GM12864 (cell line): ENCODE measurements around the gene SMIM3.
A peak's percentile ranks its signal among the peaks of the same experiment; 100 is the strongest.
"Not testable (repeated sequence)": the region's sequence is repeated elsewhere in the genome, so short reads cannot be mapped to it uniquely, and the experiment has no call there.

ENCODE experiments used
- DNase-seq: peaks from one replicate; pipeline ENCODE4 v3.0.0-alpha.2; 2011; ENCODE audit warnings: low read depth
- H3K4me3 ChIP-seq: 2 replicates; pipeline ENCODE4 v1.5.1; 2011; ENCODE audit warnings: mild to moderate bottlenecking, low read depth, low read length, control low read depth
- CTCF ChIP-seq: IDR thresholded peaks from 2 replicates; pipeline ENCODE4 v1.5.1; 2011; ENCODE audit warnings: low read depth, mild to moderate bottlenecking, moderate library complexity, low read length, control low read depth, inconsistent platforms; ENCODE audit errors: missing control alignments

The SMIM3 gene

GRCh38 chr5:150778517-150779396 lies at the start of gene SMIM3:
Gene SMIM3 (plus strand): TSS chr5:150778757. CDS start chr5:150795441, 16,684 bp downstream.
- peak; percentile 45 for TF ChIP-seq CTCF
- DNase-seq, result no peak
- H3K4me3 ChIP-seq, result peak within 1 kb of the TSS; percentile 79

GRCh38 chr5:150729859-150730258 lies 48.7 kb upstream of the SMIM3 start:
- no peak for DNase-seq
- H3K4me3 ChIP-seq, result no peak overlapping the region
- no peak for TF ChIP-seq CTCF

DNA sequence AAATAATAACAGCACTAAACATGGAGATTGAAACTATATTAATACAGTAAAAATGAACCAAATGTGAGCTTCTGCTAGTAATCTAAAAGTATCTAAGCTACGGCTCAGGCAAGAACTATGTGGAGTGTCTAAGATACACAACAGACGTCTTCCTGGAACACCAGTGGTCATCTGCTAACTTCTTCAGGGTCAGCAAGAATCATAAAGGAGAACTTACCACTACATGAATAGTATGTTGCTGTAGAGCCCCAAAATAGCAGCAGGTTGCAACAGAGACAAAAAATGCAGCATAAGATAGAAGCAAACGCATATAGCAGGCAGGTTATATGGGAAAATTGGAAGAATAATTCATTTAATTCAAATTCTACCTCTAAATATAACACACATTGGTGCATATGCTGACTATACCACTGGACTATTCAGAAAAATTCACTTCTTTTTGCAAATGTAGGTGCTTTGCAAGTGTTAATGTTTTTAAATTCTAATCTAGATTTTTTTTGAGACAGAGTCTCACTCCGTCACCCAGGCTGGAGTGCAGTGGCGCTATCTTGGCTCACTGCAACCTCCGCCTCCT lies 46.8 kb upstream of the SMIM3 start:
- no peak overlapping the region for H3K4me3 ChIP-seq
- TF ChIP-seq CTCF, result no peak
- no peak for DNase-seq

- peak; percentile 51 for DNase-seq
- peak; percentile 36 for TF ChIP-seq CTCF
- H3K4me3 ChIP-seq, result no peak overlapping the region
These were observed 43.8 kb upstream of the SMIM3 start for GRCh38 chr5:150734579-150735384.

GRCh38 chr5:150738862-150739261 lies 39.7 kb upstream of the SMIM3 start:
- TF ChIP-seq CTCF, result no peak
- no peak for DNase-seq

DNA sequence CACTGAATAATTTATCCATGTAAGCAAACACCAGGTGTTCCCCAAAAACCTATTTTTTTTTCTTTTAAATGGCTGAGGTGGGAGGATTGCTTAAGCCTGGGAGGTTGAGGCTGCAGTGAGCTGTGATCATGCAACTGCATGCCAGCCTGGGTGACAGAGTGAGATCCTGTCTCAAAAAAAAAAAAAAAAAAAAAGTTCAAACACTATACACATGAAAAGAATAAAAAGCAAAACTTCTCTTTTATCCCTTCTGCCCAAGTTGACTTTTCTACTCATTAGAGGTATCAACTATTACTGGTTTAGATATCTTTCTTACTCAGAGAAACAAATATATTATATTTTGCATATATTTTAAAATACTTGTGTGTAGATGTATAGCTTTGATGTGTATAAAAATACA lies 37.6 kb upstream of the SMIM3 start:
- no peak for DNase-seq
- TF ChIP-seq CTCF, result no peak
- H3K4me3 ChIP-seq, result no peak overlapping the region

More at GRCh38 chr5:150738862-150739261, 39.7 kb upstream of the SMIM3 start:
- H3K4me3 ChIP-seq, result no peak overlapping the region

DNA sequence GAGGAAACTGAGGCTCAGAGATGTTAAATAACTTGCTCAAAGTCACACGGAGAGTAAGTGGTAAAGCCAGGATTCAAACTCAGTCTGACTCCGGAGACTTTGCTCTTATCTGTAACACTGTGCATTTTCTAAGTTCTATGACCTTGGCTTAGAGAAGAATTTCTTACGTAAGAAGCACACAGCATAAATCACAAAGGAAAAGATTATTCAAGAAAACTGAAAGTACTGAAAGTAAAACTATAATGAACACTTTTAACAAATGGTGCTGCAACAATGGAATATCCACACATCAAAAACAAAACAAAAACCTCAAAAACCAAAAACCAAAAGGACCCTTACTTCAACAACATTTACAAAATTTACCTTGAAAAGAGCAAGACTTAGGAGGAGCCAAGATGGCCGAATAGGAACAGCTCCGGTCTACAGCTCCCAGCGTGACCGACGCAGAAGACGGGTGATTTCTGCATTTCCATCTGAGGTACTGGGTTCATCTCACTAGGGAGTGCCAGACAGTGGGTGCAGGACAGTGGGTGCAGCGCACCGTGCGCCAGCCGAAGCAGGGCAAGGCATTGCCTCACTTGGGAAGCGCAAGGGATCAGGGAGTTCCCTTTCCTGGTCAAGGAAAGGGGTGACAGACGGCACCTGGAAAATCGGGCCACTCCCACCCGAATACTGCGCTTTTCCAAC lies 36.0 kb upstream of the SMIM3 start:
- not testable (repeated sequence) for H3K4me3 ChIP-seq, DNase-seq

DNA sequence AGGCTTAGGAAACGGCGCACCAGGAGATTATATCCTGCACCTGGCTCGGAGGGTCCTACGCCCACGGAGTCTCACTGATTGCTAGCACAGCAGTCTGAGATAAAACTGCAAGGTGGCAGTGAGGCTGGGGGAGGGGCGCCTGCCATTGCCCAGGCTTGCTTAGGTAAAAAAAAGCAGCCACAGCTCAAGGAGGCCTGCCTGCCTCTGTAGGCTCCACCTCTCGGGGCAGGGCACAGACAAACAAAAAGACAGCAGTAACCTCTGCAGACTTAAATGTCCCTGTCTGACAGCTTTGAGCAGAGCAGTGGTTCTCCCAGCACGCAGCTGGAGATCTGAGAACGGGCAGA lies 35.4 kb upstream of the SMIM3 start:
- not testable (repeated sequence) for DNase-seq, H3K4me3 ChIP-seq
